ENCODE results near the gene TNFRSF21. TPM values are rescaled to one million over a fixed set of nuclear protein-coding genes. Genes with fewer than 3 reads are reported as not detected.
"Not testable (repeated sequence)": the region's sequence is repeated elsewhere in the genome, so short reads cannot be mapped to it uniquely, and the experiment has no call there.

The TNFRSF21 gene
- total and polyA plus RNA-seq, 11 donors = 2.7 to 18.1 (median 5.6) TPM

- ATAC-seq = no peak
- no peak for TF ChIP-seq POLR2A (IDR thresholded peaks at IDR 0.05)
- TF ChIP-seq CTCF (IDR thresholded peaks at IDR 0.05) = no peak
- Histone ChIP-seq H3K36me3 (no peaks in the 10 kb centered on the region), H3K9me3 (no peaks in the 10 kb centered on the region), H3K27ac (no peak overlapping the region), H3K27me3 (peaks cover 0 to 13% (median 0%) of the 10 kb centered on the region in 9 donors), H3K4me3 (no peak overlapping the region), H3K4me1 (no peaks in the 10 kb centered on the region)
- DNase-seq = no peak
- intact Hi-C loops (cut with DNase I) = loop anchor here in 3 of 10 donors (10.0 kb wide), 1 partner anchor 475 kb away; no protein-coding TSS in a partner anchor
- WGBS, 4 donors = 83 to 91% (median 87%) methylated on average over 3 of the region's 3 CpGs
Observed at GRCh38 chr6:47319382-47319781, 9.7 kb upstream of the TNFRSF21 start.

- DNase-seq (no peak), ATAC-seq (no peak)
- Histone ChIP-seq H3K9me3 (no peaks in the 10 kb centered on the region), H3K36me3 (no peaks in the 10 kb centered on the region), H3K4me1 (no peaks in the 10 kb centered on the region), H3K27me3 (peaks cover 0 to 13% (median 0%) of the 10 kb centered on the region in 9 donors), H3K27ac (no peak overlapping the region), H3K4me3 (no peak overlapping the region)
- intact Hi-C loops (cut with DNase I) = loop anchor here in 3 of 10 donors (10.0 kb wide), 1 partner anchor 474 kb away; no protein-coding TSS in a partner anchor
- TF ChIP-seq POLR2A (IDR thresholded peaks at IDR 0.05) (no peak), CTCF (IDR thresholded peaks at IDR 0.05) (no peak)
- 82 to 88% (median 86%) methylated on average over 3 of the region's 3 CpGs for WGBS, 4 donors
Observed at GRCh38 chr6:47318236-47318989, 8.7 kb upstream of the TNFRSF21 start.

- H3K27me3 ChIP-seq = peaks cover 0 to 13% (median 0%) of the 10 kb centered on the region in 9 donors
- intact Hi-C loops (cut with DNase I) = loop anchor here in 3 of 10 donors (10.0 kb wide), 1 partner anchor 470 kb away; no protein-coding TSS in a partner anchor
- ATAC-seq = not testable (repeated sequence)
Observed at GRCh38 chr6:47315181-47315580, 5.5 kb upstream of the TNFRSF21 start.

GRCh38 chr6:47310131-47310480, 401 bp upstream of the TNFRSF21 start:
- intact Hi-C loops (cut with DNase I) = loop anchor here in 8 of 10 donors (1.0 to 10.0 kb wide), 5 partner anchors 213 to 465 kb away; no protein-coding TSS in a partner anchor

More at GRCh38 chr6:47315181-47315580, 5.5 kb upstream of the TNFRSF21 start:
- H3K4me3 ChIP-seq, H3K9me3 ChIP-seq, H3K4me1 ChIP-seq, H3K27ac ChIP-seq, H3K36me3 ChIP-seq, DNase-seq: not testable (repeated sequence)
- WGBS, 4 donors = 53 to 70% (median 61%) methylated on average over 8 of the region's 8 CpGs

More at GRCh38 chr6:47310131-47310480, 401 bp upstream of the TNFRSF21 start:
- H3K9me3 ChIP-seq = no peaks in the 10 kb centered on the region
- no peaks in the 10 kb centered on the region for H3K36me3 ChIP-seq
- peak overlapping the region in 6 of 12 donors; percentile 61 to 78 (median 75) for H3K4me3 ChIP-seq
- ATAC-seq (no peak), DNase-seq (no peak)
- peaks cover 0 to 32% (median 15%) of the 10 kb centered on the region in 9 donors for H3K27me3 ChIP-seq
- no peak overlapping the region for H3K27ac ChIP-seq
- WGBS, 4 donors = 4 to 9% (median 5%) methylated on average over 7 of the region's 7 CpGs
- peaks cover 0 to 12% (median 3%) of the 10 kb centered on the region in 12 donors for H3K4me1 ChIP-seq
- TF ChIP-seq POLR2A (IDR thresholded peaks at IDR 0.05) = no peak
- no peak for TF ChIP-seq CTCF (IDR thresholded peaks at IDR 0.05)

All from heart left ventricle (tissue), 16 donors.